PC-9 (cell line): ENCODE results near the gene AP3B1.

ENCODE experiments used
- CTCF ChIP-seq: fragments of 200-600 bp; sonication (generic); conservative IDR thresholded peaks from 2 replicates; pipeline ENCODE4 v1.6.1; 2017; ENCODE audit warnings: mixed run types, antibody characterized with exemption, mild to moderate bottlenecking, moderate library complexity
- EZH2 ChIP-seq: fragments of 200-600 bp; sonication (generic); IDR thresholded peaks from 2 replicates; pipeline ENCODE4 v1.8.0; 2017; ENCODE audit warnings: antibody characterized with exemption, low read depth

- TF ChIP-seq CTCF = no peak
- no peak for TF ChIP-seq EZH2
These were observed 298.6 kb downstream of the AP3B1 start for GRCh38 chr5:77995793-77996409.
